ENCODE data around the gene ZNF398. TPM values are rescaled to one million over a fixed set of nuclear protein-coding genes. Genes with fewer than 3 reads are reported as not detected.

Gene ZNF398
- total RNA-seq, 1 donor from 2014 or later = 9.9 TPM

DNA sequence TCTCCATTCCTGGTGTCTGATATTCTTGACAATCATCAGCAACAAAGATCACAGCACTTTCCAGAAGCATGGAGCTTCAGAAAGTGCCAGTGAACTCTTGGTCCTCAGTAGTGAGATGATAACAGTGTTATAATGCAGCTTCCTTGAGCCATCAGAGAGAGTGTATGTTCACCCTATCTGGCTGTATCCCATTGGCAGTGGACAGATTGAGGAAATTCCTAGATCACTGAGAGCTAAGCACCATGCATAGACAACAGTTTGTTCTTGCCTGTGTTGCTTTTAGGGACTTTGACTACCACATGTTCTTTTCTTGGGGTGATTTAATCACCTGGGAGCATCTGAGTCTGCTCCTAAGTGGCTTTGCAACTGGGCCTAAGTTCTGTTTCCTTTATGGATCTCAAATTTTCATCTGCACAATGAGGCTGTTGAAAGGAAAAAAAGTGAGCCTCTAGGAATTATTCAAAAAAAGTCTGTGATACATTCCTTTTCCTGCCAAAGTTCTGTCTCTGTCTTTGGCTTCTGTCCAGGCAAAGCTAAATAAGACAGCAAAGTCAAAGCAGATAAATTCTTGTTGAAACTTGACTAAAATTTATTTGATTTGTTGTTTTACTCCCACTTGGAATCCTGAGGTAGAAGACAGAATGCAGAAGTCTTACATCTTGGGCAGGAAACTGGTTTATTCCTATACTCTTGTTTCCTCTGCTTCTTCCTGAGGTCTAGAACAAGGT is 33.6 kb downstream of the ZNF398 start:
- DNase-seq (ENCODE audit: low spot score) = no peak
- Mint-ChIP-seq H3K36me3 (peaks cover 27% of the 10 kb centered on the region), H3K9me3 (no peaks in the 10 kb centered on the region), H3K4me1 (no peaks in the 10 kb centered on the region), H3K4me3 (no peak overlapping the region), H3K27ac (no peak overlapping the region), H3K27me3 (ENCODE audit: insufficient read depth, low read depth) (peaks cover 2% of the 10 kb centered on the region)
- Histone ChIP-seq H3K4me1 (no peaks in the 10 kb centered on the region), H3K9me3 (ENCODE audit: low read depth) (no peaks in the 10 kb centered on the region), H3K27me3 (no peaks in the 10 kb centered on the region), H3K27ac (no peak overlapping the region), H3K79me2 (ENCODE audit: low read depth) (no peaks in the 10 kb centered on the region), H3K4me2 (no peak overlapping the region), H3K36me3 (peaks cover 12% of the 10 kb centered on the region), H3K9ac (peak overlapping the region; percentile 50), H3K4me3 (no peak overlapping the region), H2AFZ (replicated peaks) (no peak overlapping the region), H4K20me1 (ENCODE audit: low read depth) (no peaks in the 10 kb centered on the region), H3F3A (ENCODE audit: low read depth) (no peaks in the 10 kb centered on the region)
- TF ChIP-seq EZH2 (IDR thresholded peaks at IDR 0.05) (no peak), EZH2phosphoT487 (IDR thresholded peaks at IDR 0.05) (no peak)
- TF ChIP-seq, protein P1, sequence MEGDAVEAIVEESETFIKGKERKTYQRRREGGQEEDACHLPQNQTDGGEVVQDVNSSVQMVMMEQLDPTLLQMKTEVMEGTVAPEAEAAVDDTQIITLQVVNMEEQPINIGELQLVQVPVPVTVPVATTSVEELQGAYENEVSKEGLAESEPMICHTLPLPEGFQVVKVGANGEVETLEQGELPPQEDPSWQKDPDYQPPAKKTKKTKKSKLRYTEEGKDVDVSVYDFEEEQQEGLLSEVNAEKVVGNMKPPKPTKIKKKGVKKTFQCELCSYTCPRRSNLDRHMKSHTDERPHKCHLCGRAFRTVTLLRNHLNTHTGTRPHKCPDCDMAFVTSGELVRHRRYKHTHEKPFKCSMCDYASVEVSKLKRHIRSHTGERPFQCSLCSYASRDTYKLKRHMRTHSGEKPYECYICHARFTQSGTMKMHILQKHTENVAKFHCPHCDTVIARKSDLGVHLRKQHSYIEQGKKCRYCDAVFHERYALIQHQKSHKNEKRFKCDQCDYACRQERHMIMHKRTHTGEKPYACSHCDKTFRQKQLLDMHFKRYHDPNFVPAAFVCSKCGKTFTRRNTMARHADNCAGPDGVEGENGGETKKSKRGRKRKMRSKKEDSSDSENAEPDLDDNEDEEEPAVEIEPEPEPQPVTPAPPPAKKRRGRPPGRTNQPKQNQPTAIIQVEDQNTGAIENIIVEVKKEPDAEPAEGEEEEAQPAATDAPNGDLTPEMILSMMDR (IDR thresholded peaks at IDR 0.05) = no peak

DNA sequence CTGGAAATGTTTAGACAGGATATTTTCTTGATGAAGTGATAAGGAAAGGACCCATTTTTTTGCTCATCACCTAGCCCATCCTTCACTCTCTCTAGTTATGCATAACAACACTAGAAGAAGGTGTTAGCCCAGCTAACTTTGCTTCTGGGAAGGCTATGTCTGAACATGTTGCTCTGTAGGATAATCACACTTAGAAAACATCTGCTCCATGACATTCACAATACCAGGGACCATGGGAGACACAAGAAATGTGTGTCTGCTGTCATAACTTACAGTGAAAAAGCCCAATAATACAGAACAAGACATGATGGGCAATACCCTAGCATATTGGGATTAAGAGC is 34.2 kb downstream of the ZNF398 start:
- Mint-ChIP-seq H3K4me3 (no peak overlapping the region), H3K36me3 (peaks cover 27% of the 10 kb centered on the region), H3K27ac (no peak overlapping the region), H3K27me3 (ENCODE audit: insufficient read depth, low read depth) (peaks cover 2% of the 10 kb centered on the region), H3K4me1 (no peaks in the 10 kb centered on the region), H3K9me3 (no peaks in the 10 kb centered on the region)
- TF ChIP-seq, protein P1 (IDR thresholded peaks at IDR 0.05) = no peak
- TF ChIP-seq EZH2 (IDR thresholded peaks at IDR 0.05) (no peak), EZH2phosphoT487 (IDR thresholded peaks at IDR 0.05) (no peak)
- H2AFZ ChIP-seq (replicated peaks) = no peak overlapping the region
- H3K27ac ChIP-seq = no peak overlapping the region
- H3K27me3 ChIP-seq = no peaks in the 10 kb centered on the region
- H3K4me2 ChIP-seq = no peak overlapping the region
- DNase-seq (ENCODE audit: low spot score) = no peak
- no peak overlapping the region for H3K9ac ChIP-seq
- H3K36me3 ChIP-seq = peaks cover 10% of the 10 kb centered on the region
- no peaks in the 10 kb centered on the region for H3K4me1 ChIP-seq
- H3F3A ChIP-seq (ENCODE audit: low read depth) = no peaks in the 10 kb centered on the region
- no peaks in the 10 kb centered on the region for H4K20me1 ChIP-seq (ENCODE audit: low read depth)
- H3K4me3 ChIP-seq = no peak overlapping the region
- no peaks in the 10 kb centered on the region for H3K9me3 ChIP-seq (ENCODE audit: low read depth)
- H3K79me2 ChIP-seq (ENCODE audit: low read depth) = no peaks in the 10 kb centered on the region

DNA sequence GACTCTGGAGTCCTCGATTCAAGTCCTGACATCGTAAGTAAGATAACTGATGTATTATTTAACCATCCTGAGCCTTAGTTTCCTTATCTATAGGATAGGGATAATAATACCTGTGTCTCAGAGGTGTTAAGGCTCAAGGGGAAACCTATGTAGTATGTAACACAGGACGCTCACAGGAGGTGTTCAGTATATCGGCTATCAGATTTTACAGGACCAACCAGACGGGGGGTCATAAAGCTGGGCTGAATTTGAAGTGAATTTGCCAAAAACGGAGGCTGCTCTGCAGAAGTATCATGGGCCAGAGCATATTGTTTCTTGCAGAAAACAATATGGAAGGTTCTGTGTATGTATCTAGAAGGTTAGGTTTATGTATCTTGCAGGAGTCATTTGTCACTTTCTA is 37.0 kb downstream of the ZNF398 start:
- Mint-ChIP-seq H3K27ac (no peak overlapping the region), H3K4me1 (no peaks in the 10 kb centered on the region), H3K9me3 (no peaks in the 10 kb centered on the region), H3K36me3 (peaks cover 12% of the 10 kb centered on the region), H3K27me3 (ENCODE audit: insufficient read depth, low read depth) (peaks cover 4% of the 10 kb centered on the region), H3K4me3 (no peak overlapping the region)
- Histone ChIP-seq H3K9me3 (ENCODE audit: low read depth) (no peaks in the 10 kb centered on the region), H3F3A (ENCODE audit: low read depth) (no peaks in the 10 kb centered on the region), H3K27ac (no peak overlapping the region), H3K4me1 (no peaks in the 10 kb centered on the region), H2AFZ (replicated peaks) (no peak overlapping the region), H3K79me2 (ENCODE audit: low read depth) (no peaks in the 10 kb centered on the region), H3K36me3 (peaks cover 6% of the 10 kb centered on the region), H3K9ac (no peak overlapping the region), H3K4me2 (no peak overlapping the region), H3K4me3 (no peak overlapping the region), H3K27me3 (no peaks in the 10 kb centered on the region), H4K20me1 (ENCODE audit: low read depth) (no peaks in the 10 kb centered on the region)
- no peak for DNase-seq (ENCODE audit: low spot score)
- TF ChIP-seq EZH2 (IDR thresholded peaks at IDR 0.05) (no peak), EZH2phosphoT487 (IDR thresholded peaks at IDR 0.05) (no peak)
- TF ChIP-seq, protein P1 (IDR thresholded peaks at IDR 0.05) = no peak
